Non-pigmented ciliary epithelial cell (primary cell): ENCODE results near the gene INO80C.

Source experiments
- DNase-seq: peaks from one replicate; pipeline ENCODE4 v3.0.0-alpha.2; 2010; ENCODE audit warnings: low read depth

INO80C gene

GRCh38 chr18:35497370-35498197, at the start of gene INO80C:
TSS of gene INO80C (minus strand) at chr18:35497960. CDS start at chr18:35497874, 86 bp downstream.
- peak; percentile 86 for DNase-seq

- no peak for DNase-seq
Measured at GRCh38 chr18:35547008-35547605, 49.3 kb upstream of the INO80C start.

- no peak for DNase-seq
Measured at GRCh38 chr18:35542356-35542755, 44.6 kb upstream of the INO80C start.

GRCh38 chr18:35535297-35535696, 37.5 kb upstream of the INO80C start:
- DNase-seq: no peak

GRCh38 chr18:35533916-35534405, 36.2 kb upstream of the INO80C start:
- no peak for DNase-seq

GRCh38 chr18:35528749-35529274, 31.1 kb upstream of the INO80C start:
- DNase-seq: no peak

- DNase-seq: no peak
Measured at GRCh38 chr18:35526495-35527059, 28.8 kb upstream of the INO80C start.

GRCh38 chr18:35525795-35526494, 28.2 kb upstream of the INO80C start:
- DNase-seq: no peak

GRCh38 chr18:35524226-35524625, 26.5 kb upstream of the INO80C start:
- no peak for DNase-seq

GRCh38 chr18:35522130-35522959, 24.6 kb upstream of the INO80C start:
- no peak for DNase-seq

GRCh38 chr18:35521133-35521532, 23.4 kb upstream of the INO80C start:
- no peak for DNase-seq

- no peak for DNase-seq
Measured at GRCh38 chr18:35519148-35519899, 21.6 kb upstream of the INO80C start.

- DNase-seq: no peak
Measured at GRCh38 chr18:35517715-35518114, 20.0 kb upstream of the INO80C start.

- DNase-seq: no peak
Measured at GRCh38 chr18:35516789-35517188, 19.0 kb upstream of the INO80C start.

GRCh38 chr18:35516351-35516750, 18.6 kb upstream of the INO80C start:
- no peak for DNase-seq

GRCh38 chr18:35515460-35516130, 17.8 kb upstream of the INO80C start:
- DNase-seq: no peak

- no peak for DNase-seq
Measured at GRCh38 chr18:35514752-35515459, 17.1 kb upstream of the INO80C start.

- DNase-seq: no peak
Measured at GRCh38 chr18:35514283-35514682, 16.5 kb upstream of the INO80C start.
